Caco-2 (cell line): ENCODE measurements around the gene CSN2. TPM values are rescaled to one million over a fixed set of nuclear protein-coding genes. Genes with fewer than 3 reads are reported as not detected.

Source experiments
- BruUV-seq: library from RNA; stranded (reverse); fragments of 400-500 nt; replicated peaks from 2 replicates; lab custom pipeline; 2021; lab: Mats Ljungman, UMichigan
- CTCF ChIA-PET: fragments of 300-600 bp; sonication (Branson Sonifier 250); formaldehyde crosslinking; loops from one replicate; lab custom pipeline; 2022; ENCODE audit warnings: antibody characterized with exemption; lab: Charles Lee
- POLR2A ChIA-PET: fragments of 300-600 bp; sonication (Branson Sonifier 250); formaldehyde crosslinking; loops from one replicate; lab custom pipeline; 2022; ENCODE audit warnings: antibody characterized with exemption; lab: Charles Lee
- DNase-seq, 2 experiments: peaks; one replicate each; pipeline versions ENCODE4 v3.0.0 to v3.0.0-alpha.2; 2020 to 2022
- H3K27me3 ChIP-seq: replicated peaks from 2 replicates; pipeline ENCODE4 v1.6.0; 2011; ENCODE audit warnings: low read length; ENCODE audit not compliant: control insufficient read depth, insufficient read depth
- H3K36me3 ChIP-seq: 2 replicates; pipeline ENCODE4 v1.5.1; 2011; ENCODE audit warnings: low read length; ENCODE audit not compliant: control insufficient read depth, insufficient read depth
- H3K4me1 ChIP-seq: fragments of 250-450 bp; sonication (Bioruptor Pico); 2 replicates; pipeline ENCODE4 v1.5.1; 2020; ENCODE audit warnings: mild to moderate bottlenecking
- H3K4me3 ChIP-seq: 2 replicates; pipeline ENCODE4 v1.5.1; 2011; ENCODE audit warnings: low read depth, mild to moderate bottlenecking, control low read depth, low read length
- H3K9me3 ChIP-seq: fragments of 250-450 bp; sonication (Bioruptor Pico); 2 replicates; pipeline ENCODE4 v1.5.1; 2020; ENCODE audit warnings: mild to moderate bottlenecking, moderate library complexity
- H3K27ac Mint-ChIP-seq: one replicate; pipeline ENCODE4 v1.8.0; 2022; ENCODE audit warnings: mixed read lengths; ENCODE audit not compliant: unreplicated experiment
- H3K27me3 Mint-ChIP-seq: one replicate; pipeline ENCODE4 v1.8.0; 2022; ENCODE audit warnings: mixed read lengths; ENCODE audit not compliant: insufficient read depth, unreplicated experiment
- H3K36me3 Mint-ChIP-seq: one replicate; pipeline ENCODE4 v1.8.0; 2022; ENCODE audit warnings: mild to moderate bottlenecking, mixed read lengths; ENCODE audit not compliant: insufficient read depth, unreplicated experiment
- H3K4me1 Mint-ChIP-seq: one replicate; pipeline ENCODE4 v1.8.0; 2022; ENCODE audit warnings: low read depth, mixed read lengths; ENCODE audit not compliant: unreplicated experiment
- H3K4me3 Mint-ChIP-seq: one replicate; pipeline ENCODE4 v1.8.0; 2022; ENCODE audit warnings: mild to moderate bottlenecking, moderate library complexity, mixed read lengths; ENCODE audit not compliant: unreplicated experiment
- H3K9me3 Mint-ChIP-seq: one replicate; pipeline ENCODE4 v1.8.0; 2022; ENCODE audit warnings: mixed read lengths; ENCODE audit not compliant: unreplicated experiment
- CTCF ChIP-seq, 2 experiments: fragments of 200-600 bp in 1 of 2; IDR thresholded peaks; 1 replicate in 1 of 2; 2 replicates in 1 of 2; pipeline versions ENCODE4 v1.5.1 to v1.8.0; 2011 to 2022; ENCODE audit warnings: antibody characterized with exemption in 1 of 2, control low read depth in 1 of 2, inconsistent platforms in 1 of 2, low read depth in 1 of 2, low read length in 1 of 2, mild to moderate bottlenecking in 1 of 2, moderate library complexity in 1 of 2; ENCODE audit not compliant: insufficient read depth in 1 of 2, severe bottlenecking in 1 of 2, unreplicated experiment in 1 of 2
- intact Hi-C: fragments of 100-400 bp; cut with micrococcal nuclease; formaldehyde crosslinking; loops from one replicate; pipeline ENCODE4 v1.10.0; 2022; ENCODE audit not compliant: unreplicated experiment
- total RNA-seq: library from RNA; stranded (reverse); gene quantifications from 2 replicates; pipeline ENCODE4 v1.2.3, GENCODE V29; 2022

CSN2 gene
- total RNA-seq, 1 experiment from 2014 or later = not detected

DNA sequence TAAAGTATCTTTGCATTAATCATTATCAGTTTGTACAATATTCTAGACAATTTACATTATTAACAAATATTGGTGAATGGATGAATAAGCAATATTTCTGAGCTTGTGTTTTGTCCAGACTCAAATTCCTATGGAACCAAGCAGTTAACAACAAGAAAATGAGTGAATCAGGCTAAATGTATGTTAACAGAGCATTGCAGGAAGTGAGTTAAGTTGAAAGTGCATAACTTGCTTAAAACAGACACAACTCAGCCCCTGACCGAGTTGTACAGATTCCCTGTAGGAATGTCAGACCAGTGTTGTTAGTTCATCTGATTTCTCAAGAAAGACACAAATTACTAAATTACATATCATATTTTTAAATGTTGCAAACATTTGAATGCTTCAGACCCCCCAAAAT, 58.4 kb downstream of the CSN2 start:
- no peak overlapping the region for H3K27ac Mint-ChIP-seq
- H3K9me3 ChIP-seq = peaks cover 8% of the 10 kb centered on the region; the same call in 1 of the 2 replicates
- intact Hi-C loops = no loop called here
- H3K4me3 Mint-ChIP-seq = no peak overlapping the region
- no peak overlapping the region for H3K4me3 ChIP-seq
- ChIA-PET CTCF (no interaction called here), POLR2A (no interaction called here)
- no peak for DNase-seq
- H3K9me3 Mint-ChIP-seq = no peaks in the 10 kb centered on the region
- no peaks in the 10 kb centered on the region for H3K27me3 Mint-ChIP-seq
- no peaks in the 10 kb centered on the region for H3K36me3 Mint-ChIP-seq
- H3K36me3 ChIP-seq = no peaks in the 10 kb centered on the region
- H3K4me1 ChIP-seq = no peaks in the 10 kb centered on the region
- H3K4me1 Mint-ChIP-seq = no peaks in the 10 kb centered on the region
- H3K27me3 ChIP-seq = no peaks in the 10 kb centered on the region
- no TSS peak for BruUV-seq
- TF ChIP-seq CTCF (IDR thresholded peaks at IDR 0.05; ENCODE audit: insufficient read depth in 1 of 2, low read depth in 1 of 2, low read length in 1 of 2, severe bottlenecking in 1 of 2, unreplicated experiment in 1 of 2) = no peak

Other genes starting within 250 kb of the CSN2 start
- gene SULT1B1, start 205.1 kb downstream of the CSN2 start, total RNA-seq = 0.86 and 1.00 TPM in 2 replicates
- gene SULT1E1, start 105.6 kb downstream of the CSN2 start, total RNA-seq = 0.43 and 0.86 TPM in 2 replicates
- not detected in 2 replicates for gene CSN1S1, start 34.7 kb downstream of the CSN2 start, total RNA-seq
- not detected in 2 replicates for gene STATH, start 30.2 kb upstream of the CSN2 start, total RNA-seq
- gene HTN3, start 62.7 kb upstream of the CSN2 start, total RNA-seq = not detected in 2 replicates
- gene HTN1, start 84.7 kb upstream of the CSN2 start, total RNA-seq = not detected in 2 replicates
- not detected in 2 replicates for gene PRR27, start 188.5 kb upstream of the CSN2 start, total RNA-seq
- gene ODAM, start 230.0 kb upstream of the CSN2 start, total RNA-seq = 11.1 and 15.1 TPM in 2 replicates